ENCODE data around the gene PLCB4.

The PLCB4 gene

GRCh38 chr20:9476637-9477036 is 407.8 kb downstream of the PLCB4 start:
- DNase-seq (ENCODE audit: low spot score) = no peak
- no peak for TF ChIP-seq CTCF (IDR thresholded peaks at IDR 0.05; ENCODE audit: extremely low read depth, insufficient read depth, missing control alignments)
- in situ Hi-C loops (cut with MboI; ENCODE audit: low pct_unique_long_range_greater_than_20kb, low sequenced_read_pairs, unreplicated experiment) = no loop called here

- DNase-seq (ENCODE audit: low spot score) = no peak
- TF ChIP-seq CTCF (IDR thresholded peaks at IDR 0.05; ENCODE audit: extremely low read depth, insufficient read depth, missing control alignments) = no peak
- in situ Hi-C loops (cut with MboI; ENCODE audit: low pct_unique_long_range_greater_than_20kb, low sequenced_read_pairs, unreplicated experiment) = no loop called here
Observed at GRCh38 chr20:9478771-9479170, 409.9 kb downstream of the PLCB4 start.

- no peak for DNase-seq (ENCODE audit: low spot score)
- in situ Hi-C loops (cut with MboI; ENCODE audit: low pct_unique_long_range_greater_than_20kb, low sequenced_read_pairs, unreplicated experiment) = no loop called here
- no peak for TF ChIP-seq CTCF (IDR thresholded peaks at IDR 0.05; ENCODE audit: extremely low read depth, insufficient read depth, missing control alignments)
Observed at GRCh38 chr20:9480066-9480465, 411.2 kb downstream of the PLCB4 start.

- in situ Hi-C loops (cut with MboI; ENCODE audit: low pct_unique_long_range_greater_than_20kb, low sequenced_read_pairs, unreplicated experiment) = no loop called here
- DNase-seq (ENCODE audit: low spot score) = no peak
- TF ChIP-seq CTCF (IDR thresholded peaks at IDR 0.05; ENCODE audit: extremely low read depth, insufficient read depth, missing control alignments) = no peak
Observed at GRCh38 chr20:9482180-9482579, 413.3 kb downstream of the PLCB4 start.

- no peak for TF ChIP-seq CTCF (IDR thresholded peaks at IDR 0.05; ENCODE audit: extremely low read depth, insufficient read depth, missing control alignments)
- DNase-seq (ENCODE audit: low spot score) = no peak
- in situ Hi-C loops (cut with MboI; ENCODE audit: low pct_unique_long_range_greater_than_20kb, low sequenced_read_pairs, unreplicated experiment) = no loop called here
Observed at GRCh38 chr20:9483131-9483530, 414.2 kb downstream of the PLCB4 start.

- DNase-seq (ENCODE audit: low spot score) = no peak
- in situ Hi-C loops (cut with MboI; ENCODE audit: low pct_unique_long_range_greater_than_20kb, low sequenced_read_pairs, unreplicated experiment) = no loop called here
- no peak for TF ChIP-seq CTCF (IDR thresholded peaks at IDR 0.05; ENCODE audit: extremely low read depth, insufficient read depth, missing control alignments)
Observed at GRCh38 chr20:9485614-9486340, 416.9 kb downstream of the PLCB4 start.

Measured in GM13977 (cell line).